Skeletal muscle satellite cell (primary cell): Measurements from ENCODE around the gene ZNF718. TPM values are rescaled to one million over a fixed set of nuclear protein-coding genes. Genes with fewer than 3 reads are reported as not detected.
A peak's percentile ranks its signal among the peaks of the same experiment; 100 is the strongest.
"Not testable (repeated sequence)": the region's sequence is repeated elsewhere in the genome, so short reads cannot be mapped to it uniquely, and the experiment has no call there.

Experiments
- H3K27me3 ChIP-seq: 2 replicates; pipeline ENCODE4 v1.7.0; 2013; ENCODE audit warnings: low read length; ENCODE audit not compliant: control insufficient read depth, insufficient read depth
- H3K36me3 ChIP-seq: 2 replicates; pipeline ENCODE4 v1.7.0; 2013; ENCODE audit warnings: mild to moderate bottlenecking, control low read depth, low read length; ENCODE audit not compliant: insufficient read depth
- H3K4me1 ChIP-seq: 2 replicates; pipeline ENCODE4 v1.7.0; 2013; ENCODE audit warnings: low read length; ENCODE audit not compliant: control insufficient read depth, insufficient read depth
- H3K4me2 ChIP-seq: 2 replicates; pipeline ENCODE4 v1.7.0; 2013; ENCODE audit warnings: mild to moderate bottlenecking, low read length
- H3K4me3 ChIP-seq: 2 replicates; pipeline ENCODE4 v1.7.0; 2013; ENCODE audit warnings: low read length
- H3K9ac ChIP-seq: 2 replicates; pipeline ENCODE4 v1.7.0; 2013; ENCODE audit warnings: mild to moderate bottlenecking, low read depth, low read length, moderate library complexity
- H3K9me3 ChIP-seq: replicated peaks from 2 replicates; pipeline ENCODE4 v1.7.0; 2013; ENCODE audit warnings: mild to moderate bottlenecking, control low read depth, low read length
- total RNA-seq: library from RNA; depleted of rRNA; stranded (reverse); fragments of >200 nt; gene quantifications from 2 replicates; pipeline ENCODE4 v1.2.3, GENCODE V29; 2012; rRNA removed

ZNF718 gene
- total RNA-seq: 3.5 and 7.4 TPM in 2 replicates

DNA sequence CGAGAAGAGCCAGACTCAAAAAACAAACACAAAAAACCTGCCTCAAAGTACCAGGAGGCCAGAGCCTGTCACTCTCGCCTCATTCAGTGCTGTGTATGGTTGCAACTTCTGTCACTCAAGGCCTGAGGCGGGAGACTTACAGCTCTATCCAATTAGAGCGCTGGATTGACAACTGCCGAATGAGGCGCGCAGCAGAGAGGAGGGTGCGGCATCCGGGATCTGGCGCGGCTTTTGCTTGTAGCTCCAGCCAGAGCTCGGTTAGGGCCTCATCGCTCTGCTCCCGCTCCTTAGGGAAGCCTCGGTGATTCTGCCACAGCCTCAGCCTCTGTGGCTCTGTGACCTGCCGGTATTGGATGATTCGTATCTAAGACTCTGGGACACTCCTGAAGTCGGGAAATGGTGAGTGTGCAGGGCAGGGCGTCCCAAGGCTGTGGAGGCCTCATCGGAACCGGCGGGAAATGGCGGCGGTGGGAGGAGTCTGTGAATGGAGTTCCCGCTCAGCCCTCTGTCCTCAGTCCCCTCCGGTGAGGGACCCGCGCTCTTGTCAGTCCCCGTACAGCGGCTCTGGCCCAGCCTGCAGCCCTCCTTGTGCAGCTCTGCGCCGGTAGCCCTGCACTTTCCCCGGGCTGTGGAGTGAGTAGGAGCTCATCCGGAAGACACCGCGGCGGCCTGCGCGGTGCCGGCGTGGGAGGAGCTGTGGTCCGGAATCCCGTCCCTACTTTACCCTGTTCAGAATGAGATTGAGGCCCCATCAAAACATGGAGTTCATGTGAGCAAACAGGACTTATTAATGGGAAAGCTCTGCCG lies at the start of gene ZNF718:
ZNF718 (plus strand) TSS at position 227 of the 807 bp plus-strand sequence; CDS start at position 397, 170 bp downstream.
- Histone ChIP-seq H3K4me1 (peaks cover 6% of the 10 kb centered on the region), H3K4me2 (peak within 1 kb of the TSS; percentile 88), H3K9ac (peak within 1 kb of the TSS; percentile 92), H3K9me3 (peaks cover 16% of the 10 kb centered on the region), H3K27me3 (no peaks in the 10 kb centered on the region), H3K4me3 (peak within 1 kb of the TSS; percentile 99), H3K36me3 (peaks cover 14% of the 10 kb centered on the region)

DNA sequence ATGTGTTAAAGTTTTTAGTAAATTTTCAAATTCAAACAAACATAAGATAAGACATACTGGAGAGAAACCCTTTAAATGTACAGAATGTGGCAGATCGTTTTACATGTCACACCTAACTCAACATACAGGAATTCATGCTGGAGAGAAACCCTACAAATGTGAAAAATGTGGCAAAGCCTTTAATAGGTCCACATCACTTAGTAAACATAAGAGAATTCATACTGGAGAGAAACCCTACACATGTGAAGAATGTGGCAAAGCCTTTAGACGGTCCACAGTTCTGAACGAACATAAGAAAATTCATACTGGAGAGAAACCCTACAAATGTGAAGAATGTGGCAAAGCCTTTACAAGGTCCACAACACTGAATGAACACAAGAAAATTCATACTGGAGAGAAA lies 38.4 kb upstream of the ZNF718 start:
- Histone ChIP-seq H3K36me3 (peaks cover 43% of the 10 kb centered on the region), H3K4me1 (no peaks in the 10 kb centered on the region), H3K27me3 (no peaks in the 10 kb centered on the region), H3K4me3 (no peak overlapping the region), H3K4me2 (no peak overlapping the region), H3K9ac (no peak overlapping the region), H3K9me3 (peaks cover 71% of the 10 kb centered on the region)

DNA sequence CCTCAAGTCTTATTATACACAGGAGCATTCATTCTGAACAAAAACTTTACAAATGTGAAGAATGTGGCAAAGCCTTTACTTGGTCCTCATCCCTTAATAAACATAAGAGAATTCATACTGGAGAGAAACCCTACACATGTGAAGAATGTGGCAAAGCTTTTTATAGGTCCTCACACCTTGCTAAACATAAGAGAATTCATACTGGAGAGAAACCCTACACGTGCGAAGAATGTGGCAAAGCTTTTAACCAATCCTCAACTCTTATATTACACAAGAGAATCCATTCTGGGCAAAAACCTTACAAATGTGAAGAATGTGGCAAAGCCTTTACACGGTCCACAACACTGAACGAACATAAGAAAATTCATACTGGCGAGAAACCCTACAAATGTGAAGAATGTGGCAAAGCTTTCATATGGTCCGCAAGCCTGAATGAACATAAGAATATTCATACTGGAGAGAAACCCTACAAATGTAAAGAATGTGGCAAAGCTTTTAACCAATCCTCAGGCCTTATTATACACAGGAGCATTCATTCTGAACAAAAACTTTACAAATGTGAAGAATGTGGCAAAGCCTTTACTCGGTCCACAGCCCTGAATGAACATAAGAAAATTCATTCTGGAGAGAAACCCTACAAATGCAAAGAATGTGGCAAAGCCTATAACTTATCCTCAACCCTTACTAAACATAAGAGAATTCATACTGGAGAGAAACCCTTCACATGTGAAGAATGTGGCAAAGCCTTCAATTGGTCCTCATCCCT lies 37.6 kb upstream of the ZNF718 start:
- not testable (repeated sequence) for H3K4me2 ChIP-seq, H3K4me1 ChIP-seq, H3K27me3 ChIP-seq, H3K4me3 ChIP-seq, H3K9ac ChIP-seq
- Histone ChIP-seq H3K36me3 (peaks cover 43% of the 10 kb centered on the region), H3K9me3 (peaks cover 77% of the 10 kb centered on the region)

DNA sequence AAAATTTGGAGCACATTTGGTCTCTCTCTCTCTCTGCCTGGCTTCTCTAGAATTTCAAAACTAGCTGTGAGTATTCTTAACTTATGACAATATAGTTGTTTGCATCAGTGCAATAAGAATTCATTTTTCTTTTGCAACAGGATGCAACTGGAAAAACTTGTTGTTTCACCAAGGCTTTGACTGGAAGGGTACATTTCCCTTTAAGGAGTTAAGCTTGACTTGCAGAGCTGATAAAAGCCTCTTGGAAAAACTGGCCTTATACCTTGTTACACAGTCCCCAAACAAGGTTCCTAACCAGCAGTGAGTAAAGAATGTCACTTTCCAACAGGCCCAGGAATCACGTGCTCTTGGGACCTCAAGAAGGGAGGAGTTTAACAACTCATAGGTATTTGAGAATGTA lies 25.9 kb upstream of the ZNF718 start:
- H3K9ac ChIP-seq: no peak overlapping the region
- no peak overlapping the region for H3K4me3 ChIP-seq
- no peaks in the 10 kb centered on the region for H3K36me3 ChIP-seq
- peaks cover 33% of the 10 kb centered on the region for H3K9me3 ChIP-seq
- no peak overlapping the region for H3K4me2 ChIP-seq
- no peaks in the 10 kb centered on the region for H3K27me3 ChIP-seq
- no peaks in the 10 kb centered on the region for H3K4me1 ChIP-seq

DNA sequence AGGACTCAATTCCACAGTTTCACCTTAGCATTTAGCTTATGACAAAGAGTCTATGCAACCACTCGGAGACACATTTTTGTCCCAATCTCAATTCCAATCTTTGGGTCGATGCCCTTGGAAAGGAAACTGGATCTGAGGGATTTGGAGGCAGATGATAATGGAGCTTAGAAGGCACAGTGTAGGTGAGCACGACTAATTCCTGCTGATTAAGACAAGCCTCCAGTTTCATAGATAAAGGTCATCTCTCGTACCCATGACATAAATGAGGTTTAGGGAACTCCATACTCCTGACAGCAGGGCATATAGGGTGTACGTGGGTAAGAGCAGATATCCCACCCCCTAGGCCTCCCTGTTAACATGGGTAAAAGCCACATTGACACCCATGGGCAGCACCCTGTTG lies 24.4 kb upstream of the ZNF718 start:
- Histone ChIP-seq H3K27me3 (no peaks in the 10 kb centered on the region), H3K9me3 (peaks cover 24% of the 10 kb centered on the region), H3K36me3 (no peaks in the 10 kb centered on the region), H3K4me2 (no peak overlapping the region), H3K4me3 (no peak overlapping the region), H3K4me1 (no peaks in the 10 kb centered on the region), H3K9ac (no peak overlapping the region)

DNA sequence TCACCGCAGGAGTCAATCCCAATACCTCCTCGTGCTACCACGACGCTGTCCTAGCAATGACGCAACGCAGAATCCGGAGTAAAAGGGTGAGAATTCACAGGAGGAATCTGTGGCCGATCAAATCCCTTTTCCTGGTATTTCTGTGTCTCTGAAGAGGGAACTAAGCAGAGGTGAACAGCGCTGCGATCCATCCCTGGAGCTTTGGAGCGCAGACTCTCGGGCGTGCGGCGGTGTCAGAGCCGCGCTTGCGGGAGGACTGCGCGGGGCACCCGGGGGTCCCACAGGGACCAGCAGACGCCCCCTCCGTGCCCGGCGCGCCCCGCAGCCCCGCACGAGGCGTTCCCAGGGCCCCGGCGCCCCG lies 17.2 kb upstream of the ZNF718 start:
- Histone ChIP-seq H3K9ac (no peak overlapping the region), H3K27me3 (peaks cover 33% of the 10 kb centered on the region), H3K4me2 (no peak overlapping the region), H3K36me3 (no peaks in the 10 kb centered on the region), H3K9me3 (peaks cover 27% of the 10 kb centered on the region), H3K4me3 (no peak overlapping the region), H3K4me1 (no peaks in the 10 kb centered on the region)

DNA sequence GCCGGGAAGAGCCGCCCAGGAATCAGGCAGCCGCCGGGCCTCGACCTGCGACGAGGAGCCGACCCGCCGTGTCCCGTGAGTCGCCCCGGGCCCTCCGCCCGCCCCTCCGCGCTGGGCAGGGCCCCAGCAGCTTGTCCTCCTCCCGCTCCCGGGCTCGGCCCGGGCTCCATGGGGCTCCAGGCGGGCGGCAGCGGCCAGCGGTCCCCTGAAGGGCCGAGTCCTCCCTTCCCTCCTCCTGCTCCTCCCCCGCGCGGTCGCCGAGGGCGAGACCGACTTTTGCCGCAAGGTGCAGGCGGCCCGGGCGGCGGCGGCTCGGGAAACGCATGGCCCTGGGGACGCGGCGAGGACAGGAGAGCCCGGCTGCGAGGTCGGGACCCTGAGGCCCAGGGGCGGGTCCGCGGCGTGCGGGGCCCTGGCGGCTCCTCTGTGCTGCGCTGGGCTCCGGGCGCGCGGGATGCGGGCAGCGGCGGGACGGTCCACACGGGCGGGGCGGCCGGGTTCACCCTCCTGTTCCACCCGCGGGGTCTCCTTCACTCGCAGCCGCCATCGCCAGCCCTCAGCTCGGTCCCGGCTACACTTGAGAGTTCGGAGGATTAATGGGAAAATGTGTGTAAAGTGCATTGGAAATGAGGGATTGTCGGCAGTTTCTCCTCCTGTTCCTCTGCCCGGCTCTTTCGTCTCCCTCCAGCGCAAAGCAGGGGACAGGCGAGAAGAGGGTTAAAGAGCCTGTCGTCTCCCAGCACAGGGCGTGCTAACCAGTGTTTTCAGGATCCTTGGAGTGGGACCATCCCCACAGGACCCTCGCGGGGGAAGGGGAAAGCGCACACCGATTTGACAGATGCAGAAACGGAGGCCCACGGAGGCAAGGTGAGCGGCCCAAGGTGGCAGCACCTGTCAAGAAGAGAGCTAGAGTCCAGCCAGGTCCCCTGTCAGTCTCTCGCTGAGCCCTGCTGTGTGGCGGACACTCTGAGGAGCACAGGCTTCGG lies 16.6 kb upstream of the ZNF718 start:
- Histone ChIP-seq H3K9me3 (peaks cover 27% of the 10 kb centered on the region), H3K9ac (no peak overlapping the region), H3K27me3 (peaks cover 33% of the 10 kb centered on the region), H3K4me3 (no peak overlapping the region), H3K4me1 (no peaks in the 10 kb centered on the region), H3K36me3 (no peaks in the 10 kb centered on the region), H3K4me2 (no peak overlapping the region)

DNA sequence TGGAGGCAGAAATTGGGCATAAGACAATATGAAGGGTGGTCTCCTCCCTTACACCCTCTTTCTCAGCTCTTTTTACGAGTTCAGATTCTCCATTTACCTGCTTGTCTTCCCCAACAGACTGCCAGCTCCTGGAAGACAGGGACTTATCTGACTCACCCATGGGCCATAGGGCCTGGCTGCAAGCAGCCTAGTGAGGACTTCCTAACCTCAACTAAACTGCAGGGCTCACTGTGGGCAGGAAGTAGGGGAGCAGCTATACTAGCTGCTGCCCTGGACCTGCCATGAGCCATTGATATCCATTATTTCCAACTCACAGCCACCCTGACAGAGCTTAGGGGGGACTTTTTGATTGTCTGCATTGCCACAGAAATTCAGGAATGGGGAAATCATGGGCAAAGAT lies 11.5 kb upstream of the ZNF718 start:
- peaks cover 12% of the 10 kb centered on the region for H3K27me3 ChIP-seq
- H3K4me3 ChIP-seq: no peak overlapping the region
- H3K9me3 ChIP-seq: peaks cover 11% of the 10 kb centered on the region
- no peaks in the 10 kb centered on the region for H3K36me3 ChIP-seq
- no peak overlapping the region for H3K4me2 ChIP-seq
- no peak overlapping the region for H3K9ac ChIP-seq
- H3K4me1 ChIP-seq: no peaks in the 10 kb centered on the region

DNA sequence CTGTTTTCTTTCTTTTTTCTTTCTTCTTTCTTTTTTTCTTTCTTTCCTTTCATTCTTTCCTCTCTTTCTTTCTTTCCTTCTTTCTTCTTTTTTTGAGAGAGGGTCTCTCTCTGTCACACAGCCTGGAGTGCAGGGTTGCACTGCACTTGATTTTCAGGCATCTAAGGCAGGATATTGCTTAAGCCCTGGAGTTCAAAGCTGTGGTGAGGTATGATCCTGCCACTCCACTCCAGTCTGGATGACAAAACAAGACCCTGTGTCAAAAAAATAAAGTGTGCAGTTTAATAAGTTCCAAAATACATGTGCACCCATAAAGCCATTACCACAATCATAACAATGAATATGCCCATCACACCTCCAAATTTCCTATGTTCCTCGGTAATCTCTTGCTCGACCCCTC lies 10.6 kb upstream of the ZNF718 start:
- Histone ChIP-seq H3K27me3 (peaks cover 4% of the 10 kb centered on the region), H3K9me3 (peaks cover 4% of the 10 kb centered on the region), H3K4me1 (no peaks in the 10 kb centered on the region), H3K4me2 (no peak overlapping the region), H3K4me3 (no peak overlapping the region), H3K9ac (no peak overlapping the region), H3K36me3 (no peaks in the 10 kb centered on the region)

DNA sequence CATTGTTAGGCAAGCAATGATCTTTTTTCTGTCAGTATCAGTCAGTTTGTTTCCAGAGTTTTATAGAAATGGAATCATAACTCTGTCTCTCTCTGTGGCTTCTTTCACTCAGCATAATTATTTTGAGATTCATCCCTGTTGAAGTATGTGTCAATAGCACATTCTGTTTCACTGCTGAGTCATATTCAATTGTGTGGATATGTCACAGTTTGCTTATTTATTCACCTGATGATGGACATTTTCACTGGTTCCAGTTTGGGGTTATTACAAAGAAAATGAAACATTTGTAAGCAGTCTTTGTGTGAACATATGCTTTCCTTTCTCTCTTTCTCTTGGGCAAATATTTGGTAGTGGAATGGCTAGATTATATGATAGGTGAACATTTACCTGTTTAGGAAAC lies 10.2 kb upstream of the ZNF718 start:
- no peaks in the 10 kb centered on the region for H3K36me3 ChIP-seq
- H3K4me3 ChIP-seq: no peak overlapping the region
- H3K9ac ChIP-seq: no peak overlapping the region
- H3K4me2 ChIP-seq: no peak overlapping the region
- H3K27me3 ChIP-seq: no peaks in the 10 kb centered on the region
- H3K4me1 ChIP-seq: no peaks in the 10 kb centered on the region
- H3K9me3 ChIP-seq: peaks cover 2% of the 10 kb centered on the region

DNA sequence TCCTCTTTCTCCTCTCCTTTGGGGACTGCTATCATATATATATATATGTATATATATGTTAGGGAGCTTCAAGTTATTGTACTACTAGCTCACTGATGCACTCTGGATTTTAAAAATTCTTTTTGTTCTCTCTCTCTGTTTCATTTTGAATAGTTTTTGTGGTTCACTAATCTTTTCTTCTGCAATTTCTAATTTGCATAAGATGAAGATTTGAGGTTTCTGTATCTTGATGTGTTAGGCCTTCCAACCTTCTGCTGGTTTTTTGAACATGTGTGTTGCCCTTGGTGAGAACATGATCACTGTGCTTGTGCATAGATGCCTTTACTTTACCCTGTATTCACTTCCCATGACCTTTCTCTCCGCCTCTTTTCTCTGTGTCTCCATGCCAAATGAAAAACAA lies 7.8 kb upstream of the ZNF718 start:
- Histone ChIP-seq H3K9me3 (peaks cover 6% of the 10 kb centered on the region), H3K4me3 (no peak overlapping the region), H3K27me3 (no peaks in the 10 kb centered on the region), H3K4me1 (no peaks in the 10 kb centered on the region), H3K9ac (no peak overlapping the region), H3K4me2 (no peak overlapping the region), H3K36me3 (no peaks in the 10 kb centered on the region)
